Skin of body (tissue), 2 donors: ENCODE results near the gene BBIP1. TPM values are rescaled to one million over a fixed set of nuclear protein-coding genes. Genes with fewer than 3 reads are reported as not detected.

Source experiments
- DNase-seq: peaks from one replicate; lab custom pipeline; 2025; lab: John Stamatoyannopoulos, UW
- total RNA-seq: library from RNA; depleted of rRNA; stranded (reverse); fragments of >200 nt; gene quantifications from one replicate; pipeline ENCODE4 v1.2.3, GENCODE V29; 2014

BBIP1 gene
- total RNA-seq, 1 donor from 2014 or later: 13.8 TPM

DNA sequence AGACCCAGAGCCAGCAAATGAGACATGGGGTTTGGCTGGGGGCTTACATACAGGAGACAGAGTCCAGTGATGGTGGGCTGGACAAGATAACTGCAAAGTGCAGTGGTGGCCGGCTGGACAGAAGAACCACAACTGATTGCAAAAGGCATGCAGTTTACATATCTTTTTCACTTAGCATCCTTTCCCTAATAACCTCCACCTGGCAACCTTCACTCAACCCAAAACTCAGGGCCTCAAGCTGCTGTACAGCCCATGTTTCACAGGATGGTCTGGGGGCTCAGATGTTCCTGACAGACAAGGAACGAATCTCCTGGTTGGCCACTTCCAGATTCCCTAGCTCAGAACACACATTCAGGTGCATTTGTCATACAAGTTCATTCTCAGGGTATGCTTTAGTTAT is 55.0 kb downstream of the BBIP1 start:
- no peak for DNase-seq

DNA sequence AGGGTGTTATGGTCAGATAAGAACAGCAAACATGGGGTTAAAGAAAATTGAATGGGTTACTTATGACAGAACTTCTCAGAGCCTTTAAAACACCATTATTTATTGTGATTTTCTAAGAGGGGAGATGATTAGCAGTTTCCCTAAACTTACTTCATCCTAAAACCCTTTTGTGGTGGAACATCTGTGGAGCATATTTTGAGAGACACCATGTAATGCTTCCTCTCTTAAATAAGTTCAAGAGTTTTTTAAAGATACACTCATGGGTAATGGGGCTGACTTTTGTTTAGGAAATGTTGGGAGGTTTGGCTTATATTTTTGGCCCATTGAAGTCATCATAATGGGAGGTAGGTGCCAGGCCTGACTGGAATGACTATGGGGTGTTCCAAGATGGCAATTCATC is 55.6 kb downstream of the BBIP1 start:
- peak; percentile 95 for DNase-seq

DNA sequence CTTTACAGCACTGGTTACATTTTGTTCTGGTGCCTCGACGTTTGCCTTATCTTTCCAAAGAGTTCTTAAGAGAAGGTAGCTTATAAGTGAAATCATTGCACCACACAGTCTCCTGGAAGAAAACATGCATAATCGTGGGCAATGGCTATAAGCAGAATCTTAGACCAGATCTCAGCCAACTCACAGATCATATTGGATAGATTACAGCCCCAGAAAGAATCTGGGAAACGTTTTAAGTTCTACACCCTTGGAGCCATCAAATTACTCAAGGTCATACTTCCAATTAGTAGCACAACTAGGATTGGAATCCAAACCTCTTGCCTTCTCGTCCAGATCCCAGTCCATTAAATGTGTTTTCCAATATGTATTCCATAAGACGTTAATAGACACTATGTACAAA is 56.0 kb downstream of the BBIP1 start:
- peak; percentile 53 for DNase-seq

DNA sequence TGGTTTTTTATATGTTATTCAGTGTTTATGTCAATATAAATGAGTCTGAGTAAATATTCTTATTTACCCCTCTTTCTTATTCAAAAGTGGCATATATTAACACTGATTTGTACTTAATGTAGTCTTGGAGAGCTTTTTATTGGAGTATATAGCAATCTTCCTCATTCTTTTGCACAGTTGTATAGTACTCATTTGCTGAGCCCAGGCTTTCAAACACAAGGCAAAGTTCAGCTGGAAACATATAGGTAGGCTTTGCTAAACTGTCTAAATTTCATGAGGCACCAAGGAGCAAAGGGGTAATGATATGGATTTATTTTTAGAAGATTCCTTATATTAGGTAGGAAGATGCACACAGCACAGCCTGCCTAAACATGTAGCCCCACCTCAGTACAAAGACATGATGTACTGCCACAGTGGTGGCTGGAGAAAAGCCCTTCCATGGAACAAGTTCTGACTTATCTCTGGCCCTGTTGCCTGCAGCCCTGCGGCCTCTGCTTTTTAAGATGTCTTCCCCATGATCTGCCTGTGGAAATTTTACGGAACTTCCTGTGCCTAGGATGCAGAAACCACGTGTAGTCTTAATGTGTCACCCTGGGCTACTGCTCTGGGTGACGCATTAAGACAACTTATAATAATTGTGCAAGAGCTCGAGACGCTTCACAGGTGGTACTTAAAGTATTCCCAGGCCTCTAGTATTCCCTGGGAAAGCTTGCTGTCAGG is 56.9 kb downstream of the BBIP1 start:
- DNase-seq: no peak

- no peak for DNase-seq
Measured at GRCh38 chr10:110861476-110861875, 57.5 kb downstream of the BBIP1 start.

DNA sequence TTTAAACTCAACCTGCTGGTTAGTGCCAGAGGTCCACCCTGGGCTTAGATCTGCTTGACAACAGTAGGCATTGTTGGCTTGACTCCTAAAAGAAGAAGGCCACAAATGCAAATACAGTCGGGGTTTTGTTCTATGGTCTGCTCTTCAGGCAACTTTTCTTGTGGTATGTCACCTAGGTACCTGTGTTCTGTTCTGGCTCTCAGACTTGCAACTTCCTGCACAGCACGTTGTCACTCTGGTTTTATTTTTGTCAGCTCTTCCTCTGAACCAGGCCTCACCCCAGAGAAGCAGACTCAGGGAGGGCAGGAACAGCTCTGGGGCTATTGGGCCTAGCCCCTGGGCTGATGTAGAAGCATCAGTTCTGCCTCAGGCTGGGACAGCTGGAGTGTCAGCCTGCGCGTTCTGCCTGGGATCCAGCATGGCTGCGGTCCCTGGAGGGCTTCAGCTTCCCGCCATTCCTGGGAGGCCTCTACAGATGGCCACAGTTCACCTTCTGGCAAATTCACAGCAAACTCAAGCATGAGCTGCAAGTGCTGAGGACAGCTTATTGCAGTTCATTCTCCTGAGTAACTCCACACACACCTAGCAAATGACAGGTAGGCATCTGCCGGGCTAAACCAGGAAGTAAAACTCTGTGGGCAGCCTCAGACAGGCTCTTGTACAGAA is 58.3 kb downstream of the BBIP1 start:
- no peak for DNase-seq

GRCh38 chr10:110859973-110860376 is 59.0 kb downstream of the BBIP1 start:
- peak; percentile 94 for DNase-seq

GRCh38 chr10:110859206-110859972 is 59.6 kb downstream of the BBIP1 start:
- DNase-seq: no peak

DNA sequence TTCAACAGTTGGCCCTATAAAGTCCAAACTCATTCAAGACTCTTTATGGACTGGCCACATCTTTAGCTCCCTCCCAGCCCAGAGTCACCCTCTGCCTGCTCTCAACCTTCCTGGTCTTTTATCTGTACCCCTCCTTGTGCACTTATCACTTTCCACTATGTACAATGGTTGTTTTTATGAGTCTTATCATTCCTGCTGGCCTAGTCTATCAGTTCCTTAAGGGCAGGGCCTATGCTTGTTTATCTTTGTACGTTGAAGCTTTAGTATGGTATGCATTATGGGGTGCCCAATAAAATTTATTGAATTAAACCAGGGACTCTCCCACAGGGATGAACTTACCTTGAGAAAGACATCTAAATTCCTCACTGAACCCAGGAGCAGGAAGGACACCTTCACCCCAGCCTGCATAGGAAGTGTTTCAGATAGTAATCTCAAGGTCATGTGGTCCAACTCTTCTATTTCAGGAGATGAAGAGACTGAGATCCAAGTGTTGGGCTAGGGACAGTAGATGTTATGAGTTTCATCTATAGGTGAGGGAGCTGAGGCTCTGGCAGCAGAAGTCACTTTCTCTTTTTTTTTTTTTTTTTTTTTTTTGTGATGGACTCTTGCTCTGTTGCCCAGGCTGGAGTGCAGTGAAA is 60.6 kb downstream of the BBIP1 start:
- no peak for DNase-seq

- DNase-seq: peak; percentile 58
Measured at GRCh38 chr10:110857265-110858171, 61.5 kb downstream of the BBIP1 start.

GRCh38 chr10:110853921-110854605 is 64.9 kb downstream of the BBIP1 start:
- peak; percentile 24 for DNase-seq

- DNase-seq: no peak
Measured at GRCh38 chr10:110852947-110853346, 66.0 kb downstream of the BBIP1 start.

DNA sequence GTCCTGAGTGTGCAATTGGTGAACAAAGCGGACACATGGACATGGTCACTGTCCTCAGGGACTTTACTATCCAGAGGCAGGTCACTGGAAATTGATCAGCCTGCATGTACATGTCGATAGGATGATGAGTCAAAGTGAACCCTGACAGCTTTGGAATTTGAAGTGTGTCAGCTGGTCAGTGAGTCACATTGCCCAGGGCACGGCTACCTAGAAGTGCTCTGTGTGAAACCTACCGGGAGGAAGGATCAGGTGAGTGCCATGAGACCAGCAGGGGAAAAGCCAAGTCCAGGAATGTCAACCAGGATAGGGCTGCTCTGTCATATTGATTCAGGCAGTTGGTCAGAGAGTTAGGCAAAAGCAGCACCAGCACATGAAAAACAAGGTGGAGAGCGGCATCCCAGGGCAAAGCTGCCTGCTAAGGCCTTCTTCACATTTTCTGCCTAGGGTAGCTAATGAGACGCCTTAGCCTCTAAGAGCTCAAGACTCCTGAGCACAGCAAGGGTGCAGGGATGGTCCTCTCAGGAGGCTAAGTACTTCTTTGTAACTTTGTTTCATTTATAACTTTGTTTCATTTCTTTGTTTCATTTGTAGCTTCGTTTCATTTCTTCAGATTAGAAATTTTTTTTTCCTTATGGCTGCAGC is 66.6 kb downstream of the BBIP1 start:
- no peak for DNase-seq

DNA sequence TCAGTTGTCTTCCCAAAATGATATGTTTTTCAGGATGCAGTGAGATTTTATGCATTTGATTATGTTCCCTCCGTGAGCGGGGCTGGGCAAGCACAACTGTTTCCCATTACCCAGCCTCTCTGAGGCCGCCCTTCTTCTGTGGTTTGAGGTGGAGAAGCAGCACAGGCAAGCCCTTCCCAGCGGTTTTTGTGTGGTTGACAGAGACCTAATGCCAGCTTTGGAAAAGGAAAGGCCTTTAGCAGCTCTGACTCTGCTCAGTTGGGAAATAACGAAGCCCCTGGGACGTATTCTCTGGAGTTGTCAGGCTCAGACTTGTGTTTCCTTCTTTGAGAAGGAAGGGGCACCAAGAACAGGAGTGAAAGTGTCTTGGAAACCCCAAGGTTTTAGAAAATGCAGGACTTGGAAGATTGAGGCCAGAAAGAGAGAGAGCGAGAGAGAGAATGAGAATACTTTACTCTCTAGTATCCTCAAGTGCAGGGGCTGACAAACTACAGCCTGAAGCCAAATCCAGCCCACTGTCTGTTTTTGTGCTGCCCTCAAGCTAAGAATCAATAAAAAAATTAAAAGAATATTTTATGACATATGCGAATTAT is 67.9 kb downstream of the BBIP1 start:
- peak; percentile 55 for DNase-seq

DNA sequence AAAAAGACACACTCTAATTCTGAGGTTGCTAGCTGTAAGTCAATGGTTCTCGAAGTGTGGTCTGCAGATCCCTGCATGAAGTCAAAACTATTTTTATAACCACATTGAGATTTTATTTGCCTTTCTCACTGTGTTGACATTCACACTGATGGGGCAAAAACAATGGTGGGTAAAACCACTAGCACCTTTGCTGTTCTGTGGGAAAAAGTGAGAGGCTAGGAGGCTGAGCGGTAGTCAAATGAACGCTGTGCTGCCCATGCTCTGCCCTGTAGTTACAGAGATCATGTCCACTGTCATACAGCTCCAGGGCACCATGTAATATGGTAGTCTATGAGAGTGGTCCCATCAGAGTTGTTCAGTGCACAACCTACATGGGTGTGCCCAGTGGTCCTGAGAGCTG is 68.9 kb downstream of the BBIP1 start:
- DNase-seq: no peak
